ENCODE measurements around the gene ARHGAP45. TPM values are rescaled to one million over a fixed set of nuclear protein-coding genes. Genes with fewer than 3 reads are reported as not detected.

Gene ARHGAP45, protein sequence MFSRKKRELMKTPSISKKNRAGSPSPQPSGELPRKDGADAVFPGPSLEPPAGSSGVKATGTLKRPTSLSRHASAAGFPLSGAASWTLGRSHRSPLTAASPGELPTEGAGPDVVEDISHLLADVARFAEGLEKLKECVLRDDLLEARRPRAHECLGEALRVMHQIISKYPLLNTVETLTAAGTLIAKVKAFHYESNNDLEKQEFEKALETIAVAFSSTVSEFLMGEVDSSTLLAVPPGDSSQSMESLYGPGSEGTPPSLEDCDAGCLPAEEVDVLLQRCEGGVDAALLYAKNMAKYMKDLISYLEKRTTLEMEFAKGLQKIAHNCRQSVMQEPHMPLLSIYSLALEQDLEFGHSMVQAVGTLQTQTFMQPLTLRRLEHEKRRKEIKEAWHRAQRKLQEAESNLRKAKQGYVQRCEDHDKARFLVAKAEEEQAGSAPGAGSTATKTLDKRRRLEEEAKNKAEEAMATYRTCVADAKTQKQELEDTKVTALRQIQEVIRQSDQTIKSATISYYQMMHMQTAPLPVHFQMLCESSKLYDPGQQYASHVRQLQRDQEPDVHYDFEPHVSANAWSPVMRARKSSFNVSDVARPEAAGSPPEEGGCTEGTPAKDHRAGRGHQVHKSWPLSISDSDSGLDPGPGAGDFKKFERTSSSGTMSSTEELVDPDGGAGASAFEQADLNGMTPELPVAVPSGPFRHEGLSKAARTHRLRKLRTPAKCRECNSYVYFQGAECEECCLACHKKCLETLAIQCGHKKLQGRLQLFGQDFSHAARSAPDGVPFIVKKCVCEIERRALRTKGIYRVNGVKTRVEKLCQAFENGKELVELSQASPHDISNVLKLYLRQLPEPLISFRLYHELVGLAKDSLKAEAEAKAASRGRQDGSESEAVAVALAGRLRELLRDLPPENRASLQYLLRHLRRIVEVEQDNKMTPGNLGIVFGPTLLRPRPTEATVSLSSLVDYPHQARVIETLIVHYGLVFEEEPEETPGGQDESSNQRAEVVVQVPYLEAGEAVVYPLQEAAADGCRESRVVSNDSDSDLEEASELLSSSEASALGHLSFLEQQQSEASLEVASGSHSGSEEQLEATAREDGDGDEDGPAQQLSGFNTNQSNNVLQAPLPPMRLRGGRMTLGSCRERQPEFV
- total RNA-seq, result 100 to 1,000 TPM; 535 to 601 (median 560) TPM
- total RNA-seq (2013), result 309 TPM

DNA sequence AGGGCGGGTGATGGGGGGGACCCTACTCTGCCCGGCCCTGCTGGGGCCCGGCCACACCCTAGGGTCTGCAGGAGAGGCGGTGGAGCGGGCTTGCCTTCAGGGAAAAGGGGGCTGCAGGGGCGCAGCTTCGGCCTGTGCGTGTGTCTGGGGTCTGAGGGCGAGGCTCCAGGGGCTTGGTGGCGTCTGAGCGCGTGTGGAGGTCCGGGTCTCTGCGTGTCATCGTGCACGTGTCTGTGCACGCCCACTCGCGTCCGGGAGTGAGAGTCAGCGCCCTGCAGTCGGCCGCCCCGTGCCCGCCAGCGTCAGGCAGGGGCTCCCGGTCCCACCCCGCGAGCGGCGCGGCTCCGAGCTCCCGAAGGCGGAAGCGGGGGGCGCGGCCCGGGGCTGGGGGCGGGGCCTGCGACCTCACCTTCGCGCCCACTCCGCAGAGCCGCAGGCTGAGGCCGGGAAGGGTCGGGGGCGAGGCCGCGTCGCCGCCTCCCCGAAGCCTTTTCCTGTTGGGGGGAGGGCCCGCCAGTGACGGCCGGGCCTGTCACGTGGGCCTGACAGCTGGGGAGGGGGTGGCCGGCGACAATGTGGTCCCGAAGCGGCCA, at the start of gene ARHGAP45:
Gene ARHGAP45, plus strand, starts transcription at position 420 of the 593 bp plus-strand sequence. CDS start 239 bp downstream, outside the sequence.
- H3K27me3 ChIP-seq (ENCODE audit: control insufficient read depth, insufficient read depth, low read length), result no peaks in the 10 kb centered on the region
- Mint-ChIP-seq H3K9me3 (no peaks in the 10 kb centered on the region), H3K36me3 (no peaks in the 10 kb centered on the region), H3K27me3 (ENCODE audit: low read depth in 2 of 2) (no peaks in the 10 kb centered on the region), H3K27ac (peak within 1 kb of the TSS; percentile 88 to 93), H3K4me1 (peaks cover 22 to 50% of the 10 kb centered on the region in 2 donors), H3K4me3 (peak within 1 kb of the TSS; percentile 88)
- intact Hi-C loops (cut with micrococcal nuclease), result loop anchor here (1.0 to 5.0 kb wide), 3 partner anchors 10 to 35 kb away; partner anchors contain the start of gene GPX4
- H3K27ac ChIP-seq (ENCODE audit: low read length), result peak within 1 kb of the TSS; percentile 94
- no peaks in the 10 kb centered on the region for H3K9me3 ChIP-seq (ENCODE audit: control insufficient read depth, insufficient read depth, low read length)
- H3K36me3 ChIP-seq (ENCODE audit: control insufficient read depth, insufficient read depth, low read length), result peaks cover 26% of the 10 kb centered on the region
- TF ChIP-seq, protein P1, sequence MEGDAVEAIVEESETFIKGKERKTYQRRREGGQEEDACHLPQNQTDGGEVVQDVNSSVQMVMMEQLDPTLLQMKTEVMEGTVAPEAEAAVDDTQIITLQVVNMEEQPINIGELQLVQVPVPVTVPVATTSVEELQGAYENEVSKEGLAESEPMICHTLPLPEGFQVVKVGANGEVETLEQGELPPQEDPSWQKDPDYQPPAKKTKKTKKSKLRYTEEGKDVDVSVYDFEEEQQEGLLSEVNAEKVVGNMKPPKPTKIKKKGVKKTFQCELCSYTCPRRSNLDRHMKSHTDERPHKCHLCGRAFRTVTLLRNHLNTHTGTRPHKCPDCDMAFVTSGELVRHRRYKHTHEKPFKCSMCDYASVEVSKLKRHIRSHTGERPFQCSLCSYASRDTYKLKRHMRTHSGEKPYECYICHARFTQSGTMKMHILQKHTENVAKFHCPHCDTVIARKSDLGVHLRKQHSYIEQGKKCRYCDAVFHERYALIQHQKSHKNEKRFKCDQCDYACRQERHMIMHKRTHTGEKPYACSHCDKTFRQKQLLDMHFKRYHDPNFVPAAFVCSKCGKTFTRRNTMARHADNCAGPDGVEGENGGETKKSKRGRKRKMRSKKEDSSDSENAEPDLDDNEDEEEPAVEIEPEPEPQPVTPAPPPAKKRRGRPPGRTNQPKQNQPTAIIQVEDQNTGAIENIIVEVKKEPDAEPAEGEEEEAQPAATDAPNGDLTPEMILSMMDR (IDR thresholded peaks at IDR 0.05), result no peak
- ATAC-seq (peak; percentile 48 to 70 (median 63)), DNase-seq (peak; percentile 77 to 91)
- WGBS (ENCODE audit: insufficient coverage), result 2% methylated on average over 61 of the region's 61 CpGs
- peak within 1 kb of the TSS; percentile 97 for H3K4me3 ChIP-seq (ENCODE audit: low read length)
- H3K4me1 ChIP-seq (ENCODE audit: control insufficient read depth, insufficient read depth, low read length), result peaks cover 70% of the 10 kb centered on the region

DNA sequence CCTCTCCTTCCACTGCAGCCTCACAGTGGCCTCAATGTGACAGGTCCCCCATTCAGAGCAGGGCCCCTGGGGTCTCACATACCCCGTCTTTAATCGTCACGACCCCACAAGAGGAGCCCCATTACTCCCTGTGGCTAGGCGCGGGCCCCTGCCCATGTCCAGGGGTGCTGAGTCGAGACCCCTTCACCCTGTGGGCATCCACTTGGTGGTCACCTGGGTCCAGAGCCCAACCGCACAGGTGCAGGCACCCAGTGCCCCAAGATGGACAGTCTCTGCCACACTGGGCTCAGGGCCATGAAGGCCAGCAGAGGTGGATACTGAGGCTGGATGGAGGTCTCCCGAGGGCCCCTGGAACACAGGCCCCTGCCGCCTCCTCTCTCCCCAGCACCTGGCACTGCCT, 49.1 kb upstream of the ARHGAP45 start:
- H3K4me1 Mint-ChIP-seq, result peaks cover 24 to 54% of the 10 kb centered on the region in 2 donors
- intact Hi-C loops (cut with micrococcal nuclease), result no loop called here
- TF ChIP-seq, protein P1 (IDR thresholded peaks at IDR 0.05), result no peak

DNA sequence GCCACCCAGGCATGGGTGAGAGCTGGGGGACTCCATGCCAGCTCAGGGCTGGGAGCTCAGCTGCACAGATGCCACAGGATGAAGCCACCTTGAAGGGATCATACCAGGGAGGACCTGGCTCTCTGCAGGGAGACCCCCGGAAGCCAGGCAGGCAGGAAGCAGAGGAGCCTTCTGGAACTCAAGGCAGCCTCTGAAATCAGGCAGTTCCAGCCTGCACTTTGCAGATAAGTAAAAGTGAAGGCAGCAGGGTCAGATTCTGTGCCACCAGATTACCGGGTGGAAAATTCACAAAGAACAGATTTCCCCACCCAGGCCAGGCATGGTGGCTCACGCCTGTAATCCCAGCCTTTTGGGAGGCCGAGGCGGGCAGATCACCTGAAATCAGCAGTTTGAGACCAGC, 48.6 kb upstream of the ARHGAP45 start:
- H3K4me3 ChIP-seq (ENCODE audit: low read length), result no peak overlapping the region
- H3K9me3 ChIP-seq (ENCODE audit: control insufficient read depth, insufficient read depth, low read length), result no peaks in the 10 kb centered on the region
- Mint-ChIP-seq H3K27me3 (ENCODE audit: low read depth in 2 of 2) (peaks cover 0 to 3% of the 10 kb centered on the region in 2 donors), H3K9me3 (no peaks in the 10 kb centered on the region), H3K4me1 (peaks cover 24 to 54% of the 10 kb centered on the region in 2 donors), H3K36me3 (no peaks in the 10 kb centered on the region), H3K27ac (peak overlapping the region in 1 of 2 donors; percentile 100), H3K4me3 (peak overlapping the region; percentile 56)
- WGBS (ENCODE audit: insufficient coverage), result 82% methylated on average over 5 of the region's 5 CpGs
- DNase-seq, result no peak
- intact Hi-C loops (cut with micrococcal nuclease), result no loop called here
- H3K27ac ChIP-seq (ENCODE audit: low read length), result no peak overlapping the region
- H3K36me3 ChIP-seq (ENCODE audit: control insufficient read depth, insufficient read depth, low read length), result peaks cover 17% of the 10 kb centered on the region
- H3K4me1 ChIP-seq (ENCODE audit: control insufficient read depth, insufficient read depth, low read length), result peaks cover 69% of the 10 kb centered on the region
- no peak for ATAC-seq
- no peaks in the 10 kb centered on the region for H3K27me3 ChIP-seq (ENCODE audit: control insufficient read depth, insufficient read depth, low read length)
- TF ChIP-seq, protein P1 (IDR thresholded peaks at IDR 0.05), result no peak

More for the DNA sequence above, 49.1 kb upstream of the ARHGAP45 start:
- no peak for DNase-seq
- WGBS (ENCODE audit: insufficient coverage), result 96% methylated on average over 9 of the region's 9 CpGs
- ATAC-seq, result no peak
- Mint-ChIP-seq H3K27ac (peak overlapping the region; percentile 57 to 84), H3K9me3 (no peaks in the 10 kb centered on the region), H3K36me3 (no peaks in the 10 kb centered on the region), H3K27me3 (ENCODE audit: low read depth in 2 of 2) (peaks cover 0 to 3% of the 10 kb centered on the region in 2 donors), H3K4me3 (peak overlapping the region; percentile 64)
- Histone ChIP-seq H3K27ac (ENCODE audit: low read length) (no peak overlapping the region), H3K36me3 (ENCODE audit: control insufficient read depth, insufficient read depth, low read length) (peaks cover 21% of the 10 kb centered on the region), H3K9me3 (ENCODE audit: control insufficient read depth, insufficient read depth, low read length) (no peaks in the 10 kb centered on the region), H3K4me3 (ENCODE audit: low read length) (no peak overlapping the region), H3K4me1 (ENCODE audit: control insufficient read depth, insufficient read depth, low read length) (peaks cover 69% of the 10 kb centered on the region), H3K27me3 (ENCODE audit: control insufficient read depth, insufficient read depth, low read length) (no peaks in the 10 kb centered on the region)
